Measurements from ENCODE around the gene ATF1.
"Not testable (repeated sequence)": the region's sequence is repeated elsewhere in the genome, so short reads cannot be mapped to it uniquely, and the experiment has no call there.

- not testable (repeated sequence) for TF ChIP-seq CTCF, POLR2A (IDR thresholded peaks at IDR 0.05)
These were observed 105.0 kb downstream of the ATF1 start for GRCh38 chr12:50868881-50869280.

All from adrenal gland (tissue), 5 donors.